ENCODE measurements around the gene WBP2NL.
"Not testable (repeated sequence)": the region's sequence is repeated elsewhere in the genome, so short reads cannot be mapped to it uniquely, and the experiment has no call there.

Gene WBP2NL

GRCh38 chr22:42069801-42070516 is 71.4 kb downstream of the WBP2NL start:
- TF ChIP-seq CTCF (conservative IDR thresholded peaks at IDR 0.05; ENCODE audit: low read depth, low read length): no peak
- no peak for DNase-seq (ENCODE audit: low read depth)
- H3K4me3 ChIP-seq (ENCODE audit: low read depth, low read length): peak overlapping the region; percentile 71

- peak; percentile 97 for DNase-seq (ENCODE audit: low read depth)
- peak within 1 kb of the TSS; percentile 71 for H3K4me3 ChIP-seq (ENCODE audit: low read depth, low read length)
- no peak for TF ChIP-seq CTCF (conservative IDR thresholded peaks at IDR 0.05; ENCODE audit: low read depth, low read length)
These were observed 72.2 kb downstream of the WBP2NL start, which contains the start of gene NAGA for GRCh38 chr22:42070517-42071422. Gene NAGA, minus strand, starts transcription at chr22:42070812. Its CDS starts 515 bp downstream, at chr22:42070297.

- not testable (repeated sequence) for H3K4me3 ChIP-seq (ENCODE audit: low read depth, low read length); DNase-seq (ENCODE audit: low read depth)
These were observed 72.9 kb downstream of the WBP2NL start for GRCh38 chr22:42071508-42071907.

- DNase-seq (ENCODE audit: low read depth): no peak
- no peak overlapping the region for H3K4me3 ChIP-seq (ENCODE audit: low read depth, low read length)
- peak; percentile 24 for TF ChIP-seq CTCF (conservative IDR thresholded peaks at IDR 0.05; ENCODE audit: low read depth, low read length)
These were observed 74.2 kb downstream of the WBP2NL start for GRCh38 chr22:42072606-42073330.

- H3K4me3 ChIP-seq (ENCODE audit: low read depth, low read length): peak overlapping the region; percentile 87
- TF ChIP-seq CTCF (conservative IDR thresholded peaks at IDR 0.05; ENCODE audit: low read depth, low read length): no peak
These were observed 75.0 kb downstream of the WBP2NL start for GRCh38 chr22:42073621-42074041.

GRCh38 chr22:42074132-42074811 is 75.7 kb downstream of the WBP2NL start, which contains the start of gene PHETA2:
Gene PHETA2, plus strand, starts transcription at chr22:42074248. Its CDS starts 3,046 bp downstream, at chr22:42077294.
- peak within 1 kb of the TSS; percentile 87 for H3K4me3 ChIP-seq (ENCODE audit: low read depth, low read length)
- peak; percentile 57 for TF ChIP-seq CTCF (conservative IDR thresholded peaks at IDR 0.05; ENCODE audit: low read depth, low read length)
- peak; percentile 61 for DNase-seq (ENCODE audit: low read depth)

More at GRCh38 chr22:42073621-42074041, 75.0 kb downstream of the WBP2NL start:
- DNase-seq (ENCODE audit: low read depth): no peak
